Mesendoderm (in vitro differentiated cells): ENCODE measurements around the gene OPCML.
A peak's percentile ranks its signal among the peaks of the same experiment; 100 is the strongest.

Source experiments
- DNase-seq: peaks from one replicate; pipeline ENCODE4 v3.0.0; 2013
- H2AK5ac ChIP-seq: 2 replicates; pipeline ENCODE4 v1.6.1; 2013; ENCODE audit warnings: low read length, inconsistent platforms
- H2BK120ac ChIP-seq: 2 replicates; pipeline ENCODE4 v1.6.1; 2013; ENCODE audit warnings: low read depth, mild to moderate bottlenecking, low read length, moderate library complexity, mixed read lengths
- H2BK15ac ChIP-seq: replicated peaks from 2 replicates; pipeline ENCODE4 v1.6.1; 2013; ENCODE audit warnings: low read depth, mild to moderate bottlenecking, moderate library complexity
- H2BK5ac ChIP-seq: 2 replicates; pipeline ENCODE4 v1.6.1; 2013; ENCODE audit warnings: low read length, inconsistent platforms
- H3K18ac ChIP-seq: 2 replicates; pipeline ENCODE4 v1.6.1; 2013; ENCODE audit warnings: mild to moderate bottlenecking, low read length, mixed read lengths
- H3K23ac ChIP-seq: one replicate; pipeline ENCODE4 v1.6.1; 2013; ENCODE audit warnings: low read length
- H3K27ac ChIP-seq: 2 replicates; pipeline ENCODE4 v1.5.1; 2013; ENCODE audit warnings: low read depth, mild to moderate bottlenecking, inconsistent platforms, low read length, moderate library complexity
- H3K27me3 ChIP-seq: 2 replicates; pipeline ENCODE4 v1.6.1; 2013; ENCODE audit warnings: low read length, control low read depth, mild to moderate bottlenecking, inconsistent platforms; ENCODE audit not compliant: insufficient read depth, poor library complexity
- H3K36me3 ChIP-seq: 2 replicates; pipeline ENCODE4 v1.6.1; 2013; ENCODE audit warnings: low read length, inconsistent platforms; ENCODE audit not compliant: control insufficient read depth, insufficient read depth
- H3K4ac ChIP-seq: one replicate; pipeline ENCODE4 v1.6.1; 2013; ENCODE audit warnings: low read depth, mild to moderate bottlenecking, low read length, moderate library complexity
- H3K4me1 ChIP-seq: 2 replicates; pipeline ENCODE4 v1.6.1; 2013; ENCODE audit warnings: low read depth, low read length, inconsistent platforms; ENCODE audit not compliant: control insufficient read depth
- H3K4me2 ChIP-seq: 2 replicates; pipeline ENCODE4 v1.6.1; 2013; ENCODE audit warnings: low read length
- H3K4me3 ChIP-seq: 2 replicates; pipeline ENCODE4 v1.5.1; 2013; ENCODE audit warnings: mild to moderate bottlenecking, low read length
- H3K56ac ChIP-seq: one replicate; pipeline ENCODE4 v1.6.1; 2013; ENCODE audit warnings: low read length
- H3K79me1 ChIP-seq: 2 replicates; pipeline ENCODE4 v1.6.1; 2013; ENCODE audit warnings: low read length, inconsistent platforms
- H3K79me2 ChIP-seq: 2 replicates; pipeline ENCODE4 v1.6.1; 2013; ENCODE audit warnings: mild to moderate bottlenecking, low read length; ENCODE audit not compliant: control insufficient read depth, insufficient read depth
- H3K9ac ChIP-seq: 2 replicates; pipeline ENCODE4 v1.6.1; 2013; ENCODE audit warnings: low read length, inconsistent platforms
- H4K5ac ChIP-seq: one replicate; pipeline ENCODE4 v1.6.1; 2013; ENCODE audit warnings: low read length
- H4K8ac ChIP-seq: one replicate; pipeline ENCODE4 v1.6.1; 2013; ENCODE audit warnings: low read depth, mild to moderate bottlenecking, control low read depth, low read length, moderate library complexity
- WGBS: extraction: QIAGEN DNeasy Blood & Tissue Kit; methylation state at CpG from one replicate; pipeline ENCODE4 v1.1.7; 2013; ENCODE audit warnings: low lambda C conversion rate, missing lambda C conversion rate; ENCODE audit not compliant: insufficient coverage; ENCODE audit errors: extremely low coverage; 5-methylcytosine and 5-hydroxymethylcytosine counted together

OPCML gene

DNA sequence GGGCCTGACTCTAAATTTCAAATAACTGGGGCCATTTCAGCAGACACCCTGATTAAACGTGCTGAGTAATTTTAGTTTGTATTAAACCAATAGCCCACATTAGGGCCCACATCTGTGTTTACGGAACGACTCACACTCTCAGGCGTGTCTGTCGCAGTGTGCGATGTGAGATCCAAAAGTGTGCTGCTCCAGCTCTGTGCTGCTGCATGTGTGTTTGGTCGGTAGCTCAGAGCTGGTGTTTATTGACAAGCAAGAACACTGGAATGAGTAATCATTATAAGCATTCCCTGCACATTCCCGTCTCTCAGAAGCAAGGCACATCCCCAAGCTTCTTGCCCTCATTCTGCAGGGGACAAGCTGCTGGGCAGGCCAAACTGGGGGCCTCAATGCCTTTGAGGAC is 7.8 kb downstream of the OPCML start:
- H2AK5ac ChIP-seq: no peak overlapping the region
- no peak overlapping the region for H3K4me2 ChIP-seq
- H3K27ac ChIP-seq: no peak overlapping the region
- no peaks in the 10 kb centered on the region for H3K79me2 ChIP-seq
- H3K36me3 ChIP-seq: no peaks in the 10 kb centered on the region
- H2BK120ac ChIP-seq: no peak overlapping the region
- H2BK15ac ChIP-seq: no peak overlapping the region
- H2BK5ac ChIP-seq: no peak overlapping the region
- H3K4me1 ChIP-seq: no peaks in the 10 kb centered on the region
- no peaks in the 10 kb centered on the region for H3K27me3 ChIP-seq
- H3K9ac ChIP-seq: no peak overlapping the region
- DNase-seq: no peak
- no peak overlapping the region for H3K4me3 ChIP-seq
- no peak overlapping the region for H3K23ac ChIP-seq
- H3K4ac ChIP-seq: no peak overlapping the region
- H4K5ac ChIP-seq: no peak overlapping the region
- H3K18ac ChIP-seq: no peak overlapping the region
- WGBS: no CpG with 5 or more reads among the region's 8 CpGs
- H4K8ac ChIP-seq: no peak overlapping the region
- no peak overlapping the region for H3K56ac ChIP-seq
- no peaks in the 10 kb centered on the region for H3K79me1 ChIP-seq

- Histone ChIP-seq H3K79me2 (no peaks in the 10 kb centered on the region), H2BK5ac (no peak overlapping the region), H2BK120ac (no peak overlapping the region), H2AK5ac (no peak overlapping the region), H3K9ac (no peak overlapping the region), H3K4me3 (no peak overlapping the region), H3K27me3 (no peaks in the 10 kb centered on the region), H4K5ac (no peak overlapping the region), H3K4me2 (no peak overlapping the region), H4K8ac (no peak overlapping the region), H3K56ac (no peak overlapping the region), H3K79me1 (no peaks in the 10 kb centered on the region), H3K36me3 (no peaks in the 10 kb centered on the region), H3K23ac (no peak overlapping the region), H3K18ac (no peak overlapping the region), H2BK15ac (no peak overlapping the region), H3K4me1 (no peaks in the 10 kb centered on the region), H3K27ac (no peak overlapping the region), H3K4ac (no peak overlapping the region)
- DNase-seq: no peak
- no CpG with 5 or more reads among the region's 6 CpGs for WGBS
Measured at GRCh38 chr11:133522344-133522743, 10.0 kb downstream of the OPCML start.

GRCh38 chr11:133521502-133521901 is 10.8 kb downstream of the OPCML start:
- Histone ChIP-seq H2BK5ac (no peak overlapping the region), H3K4ac (no peak overlapping the region), H3K4me2 (no peak overlapping the region), H3K9ac (no peak overlapping the region), H2BK120ac (no peak overlapping the region), H3K23ac (no peak overlapping the region), H3K4me1 (no peaks in the 10 kb centered on the region), H3K79me1 (no peaks in the 10 kb centered on the region), H3K79me2 (no peaks in the 10 kb centered on the region), H4K8ac (no peak overlapping the region), H4K5ac (no peak overlapping the region), H2AK5ac (no peak overlapping the region), H2BK15ac (no peak overlapping the region), H3K56ac (no peak overlapping the region), H3K27ac (no peak overlapping the region), H3K27me3 (no peaks in the 10 kb centered on the region), H3K36me3 (no peaks in the 10 kb centered on the region), H3K4me3 (no peak overlapping the region), H3K18ac (no peak overlapping the region)
- no peak for DNase-seq
- no CpG with 5 or more reads among the region's 2 CpGs for WGBS

- Histone ChIP-seq H3K27ac (no peak overlapping the region), H4K5ac (no peak overlapping the region), H3K79me1 (no peaks in the 10 kb centered on the region), H3K9ac (no peak overlapping the region), H3K27me3 (no peaks in the 10 kb centered on the region), H4K8ac (no peak overlapping the region), H3K18ac (no peak overlapping the region), H3K4ac (no peak overlapping the region), H3K79me2 (no peaks in the 10 kb centered on the region), H3K4me2 (no peak overlapping the region), H3K36me3 (no peaks in the 10 kb centered on the region), H3K23ac (no peak overlapping the region), H2BK5ac (no peak overlapping the region), H3K4me1 (no peaks in the 10 kb centered on the region), H3K56ac (no peak overlapping the region), H2BK120ac (no peak overlapping the region), H3K4me3 (no peak overlapping the region), H2AK5ac (no peak overlapping the region), H2BK15ac (no peak overlapping the region)
- no peak for DNase-seq
- no CpG with 5 or more reads among the region's 7 CpGs for WGBS
Measured at GRCh38 chr11:133520707-133521106, 11.6 kb downstream of the OPCML start.

- DNase-seq: no peak
- Histone ChIP-seq H2BK5ac (no peak overlapping the region), H3K4me3 (no peak overlapping the region), H4K8ac (no peak overlapping the region), H3K4ac (no peak overlapping the region), H3K79me2 (no peaks in the 10 kb centered on the region), H2BK15ac (no peak overlapping the region), H3K27ac (no peak overlapping the region), H4K5ac (no peak overlapping the region), H3K9ac (no peak overlapping the region), H3K79me1 (no peaks in the 10 kb centered on the region), H2AK5ac (no peak overlapping the region), H3K27me3 (no peaks in the 10 kb centered on the region), H3K4me2 (no peak overlapping the region), H3K56ac (no peak overlapping the region), H3K23ac (no peak overlapping the region), H3K4me1 (no peaks in the 10 kb centered on the region), H3K36me3 (no peaks in the 10 kb centered on the region), H2BK120ac (no peak overlapping the region), H3K18ac (no peak overlapping the region)
- no CpG with 5 or more reads among the region's 3 CpGs for WGBS
Measured at GRCh38 chr11:133519560-133519959, 12.7 kb downstream of the OPCML start.

- no CpG with 5 or more reads among the region's 7 CpGs for WGBS
- Histone ChIP-seq H2BK15ac (no peak overlapping the region), H3K4me3 (no peak overlapping the region)
Measured at GRCh38 chr11:133518702-133519264, 13.5 kb downstream of the OPCML start.

More at GRCh38 chr11:133518702-133519264, 13.5 kb downstream of the OPCML start:
- Histone ChIP-seq H3K23ac (no peak overlapping the region), H3K4ac (no peak overlapping the region), H3K27ac (no peak overlapping the region), H3K9ac (no peak overlapping the region), H3K27me3 (no peaks in the 10 kb centered on the region), H3K56ac (no peak overlapping the region), H3K79me1 (no peaks in the 10 kb centered on the region), H3K18ac (no peak overlapping the region), H2AK5ac (no peak overlapping the region), H3K4me1 (no peaks in the 10 kb centered on the region), H3K36me3 (no peaks in the 10 kb centered on the region), H4K5ac (no peak overlapping the region), H2BK5ac (no peak overlapping the region), H3K4me2 (no peak overlapping the region), H2BK120ac (no peak overlapping the region), H3K79me2 (no peaks in the 10 kb centered on the region), H4K8ac (no peak overlapping the region)
- peak; percentile 27 for DNase-seq
